Activated CD4-positive, alpha-beta T cell treated with anti-CD3 and anti-CD28 coated beads, Interleukin-2, Interleukin-6, amounts not matched to agents 100 ng/mL and 50 ng/mL, durations not matched to agents 16 hours and 8 hours (primary cell): Measurements from ENCODE around the gene CLDN18.

Source experiments
- DNase-seq: peaks from one replicate; pipeline ENCODE4 v3.0.0-alpha.2; 2020

The CLDN18 gene

DNA sequence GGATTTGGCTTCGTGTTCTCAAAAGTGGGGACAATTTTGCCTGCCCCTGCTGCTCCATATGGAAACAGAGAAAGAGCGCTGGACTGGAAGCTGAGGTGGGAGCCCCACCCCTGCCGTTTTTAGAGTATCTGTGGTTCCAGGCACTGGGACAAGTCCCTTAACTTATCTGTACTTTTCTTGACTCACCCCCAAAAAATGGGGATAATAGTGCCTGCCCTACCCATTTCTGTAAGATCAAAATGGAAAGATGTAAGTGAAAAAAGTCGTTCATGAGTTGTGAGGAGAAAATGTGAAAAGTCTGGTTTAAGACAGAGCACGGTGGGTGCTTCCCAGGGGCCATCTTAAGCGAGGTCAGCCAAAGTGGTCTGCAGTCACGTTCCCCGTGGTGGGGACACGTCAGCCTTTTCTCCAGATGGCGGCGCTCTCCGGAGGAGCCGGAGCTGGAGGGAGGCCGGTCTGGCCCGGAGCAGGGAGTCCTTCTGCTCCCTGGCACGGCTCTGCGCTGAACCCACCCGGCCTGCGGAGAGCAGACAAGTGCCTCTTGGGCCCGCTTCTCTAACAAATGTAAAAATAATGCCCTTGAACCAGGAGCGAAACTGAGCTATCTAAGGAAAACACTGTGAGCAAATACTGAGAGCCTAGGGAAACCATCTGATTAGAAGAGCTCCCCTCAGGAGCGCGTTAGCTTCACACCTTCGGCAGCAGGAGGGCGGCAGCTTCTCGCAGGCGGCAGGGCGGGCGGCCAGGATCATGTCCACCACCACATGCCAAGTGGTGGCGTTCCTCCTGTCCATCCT, at the start of gene CLDN18:
CLDN18 (plus strand) TSS at position 690 of the 797 bp plus-strand sequence; CDS start at position 751, 61 bp downstream.
- DNase-seq, result no peak

GRCh38 chr3:137962251-137962650, 47.7 kb upstream of the CLDN18 start:
- no peak for DNase-seq

DNA sequence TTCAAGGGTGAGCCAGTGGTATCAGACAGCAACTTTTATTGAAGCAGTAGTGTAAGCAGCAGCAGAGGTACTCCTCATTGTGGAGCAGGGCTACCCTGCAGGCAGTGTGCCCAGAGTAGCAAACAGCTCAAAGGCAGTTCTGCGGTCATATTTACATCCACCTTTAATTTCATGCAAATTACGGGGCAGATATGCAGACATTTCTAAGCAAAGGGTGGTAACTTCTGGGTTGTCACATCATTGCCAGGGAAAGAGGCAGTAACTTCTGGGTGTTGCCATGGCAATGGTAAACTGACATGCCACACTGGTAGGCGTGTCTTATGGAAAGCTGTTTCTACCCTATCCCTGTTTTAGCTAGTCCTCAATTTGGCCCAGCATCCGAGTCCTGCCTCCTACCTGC, 46.5 kb upstream of the CLDN18 start:
- DNase-seq, result no peak

DNA sequence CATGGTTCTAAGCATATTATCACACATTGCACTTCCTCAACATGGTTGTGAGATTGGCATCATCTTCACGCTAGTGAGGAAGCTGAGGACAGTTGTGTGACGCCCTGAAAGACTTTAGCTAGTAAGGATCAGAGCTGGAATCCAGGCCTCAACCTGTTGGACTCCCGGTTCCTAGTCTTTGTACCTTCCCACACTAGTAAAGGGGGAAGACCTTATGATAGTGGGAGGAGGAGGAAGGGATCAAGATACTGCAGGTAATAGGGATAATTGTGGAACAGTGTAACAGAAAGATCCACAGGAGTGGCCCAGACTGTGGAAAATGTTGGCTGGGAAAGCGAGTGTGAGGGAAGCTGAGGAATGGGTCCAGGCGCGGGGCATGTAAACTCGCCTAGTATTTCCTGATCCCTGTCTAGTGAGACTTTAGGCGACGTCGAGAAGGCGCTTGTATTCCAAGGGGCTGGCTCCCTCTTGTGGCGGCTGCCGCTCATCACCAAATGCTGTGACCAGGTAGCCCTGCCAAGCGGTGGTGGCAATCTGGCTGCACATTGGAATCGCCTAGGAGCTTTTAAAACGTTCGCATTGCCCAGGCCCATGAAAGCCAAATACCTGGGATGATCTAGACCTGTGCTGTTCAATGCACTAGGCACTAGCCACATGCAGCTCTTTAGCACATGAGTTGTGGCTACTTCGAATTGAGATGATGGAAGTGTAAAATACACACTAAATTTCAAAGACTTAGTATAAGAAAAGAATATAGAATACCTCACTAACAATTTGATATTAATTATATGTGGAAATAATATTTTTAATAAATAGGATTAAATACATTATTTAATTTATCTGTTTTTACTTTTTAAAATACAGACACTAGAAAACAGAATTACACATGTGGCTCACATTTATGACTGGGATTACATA, 38.8 kb upstream of the CLDN18 start:
- DNase-seq, result peak; percentile 67

DNA sequence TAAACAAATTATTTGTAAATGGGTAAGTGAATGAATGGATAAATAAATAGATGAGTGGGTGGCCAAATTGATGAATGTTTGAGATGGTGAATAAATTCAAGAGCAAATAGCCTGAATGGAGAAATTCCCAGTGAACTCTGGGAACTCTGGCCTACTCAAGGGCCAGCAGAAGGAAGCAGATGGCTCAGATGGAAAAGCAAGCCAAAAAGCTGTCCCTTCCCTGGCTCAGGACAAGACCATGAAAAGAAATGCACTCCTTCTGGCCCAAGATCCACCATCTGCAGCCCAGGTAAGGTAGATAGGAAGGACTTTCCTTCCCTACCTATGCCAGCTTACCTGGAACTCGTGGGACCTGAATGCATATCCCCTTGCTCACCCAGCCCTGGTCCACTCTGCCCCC, 37.6 kb upstream of the CLDN18 start:
- no peak for DNase-seq

DNA sequence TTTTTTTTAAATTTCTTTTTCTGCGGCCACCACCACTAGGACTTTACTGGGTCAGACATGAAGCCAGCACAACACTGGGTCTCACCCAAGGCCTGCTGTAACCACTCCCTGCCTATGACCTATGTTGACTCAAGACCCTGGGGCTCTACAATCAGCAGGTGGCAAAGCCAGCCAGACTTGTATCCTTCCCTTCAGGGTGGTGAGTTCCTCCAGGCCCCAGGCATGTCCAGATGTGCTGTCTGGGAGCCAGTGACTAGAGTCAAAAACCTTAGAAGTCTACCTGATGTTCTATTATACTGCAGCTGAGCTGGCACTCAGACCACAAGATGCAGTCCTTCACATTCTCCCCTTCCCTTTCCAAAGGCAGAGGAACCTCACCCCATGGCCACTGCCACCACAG, 31.6 kb upstream of the CLDN18 start:
- no peak for DNase-seq

- no peak for DNase-seq
Observed at GRCh38 chr3:137987723-137988122, 22.2 kb upstream of the CLDN18 start.

- DNase-seq, result peak; percentile 46
Observed at GRCh38 chr3:137988152-137988551, 21.8 kb upstream of the CLDN18 start.

GRCh38 chr3:137988982-137989381, 21.0 kb upstream of the CLDN18 start:
- DNase-seq, result peak; percentile 1

- no peak for DNase-seq
Observed at GRCh38 chr3:137990427-137990826, 19.5 kb upstream of the CLDN18 start.

- no peak for DNase-seq
Observed at GRCh38 chr3:137992592-137992991, 17.4 kb upstream of the CLDN18 start.

DNA sequence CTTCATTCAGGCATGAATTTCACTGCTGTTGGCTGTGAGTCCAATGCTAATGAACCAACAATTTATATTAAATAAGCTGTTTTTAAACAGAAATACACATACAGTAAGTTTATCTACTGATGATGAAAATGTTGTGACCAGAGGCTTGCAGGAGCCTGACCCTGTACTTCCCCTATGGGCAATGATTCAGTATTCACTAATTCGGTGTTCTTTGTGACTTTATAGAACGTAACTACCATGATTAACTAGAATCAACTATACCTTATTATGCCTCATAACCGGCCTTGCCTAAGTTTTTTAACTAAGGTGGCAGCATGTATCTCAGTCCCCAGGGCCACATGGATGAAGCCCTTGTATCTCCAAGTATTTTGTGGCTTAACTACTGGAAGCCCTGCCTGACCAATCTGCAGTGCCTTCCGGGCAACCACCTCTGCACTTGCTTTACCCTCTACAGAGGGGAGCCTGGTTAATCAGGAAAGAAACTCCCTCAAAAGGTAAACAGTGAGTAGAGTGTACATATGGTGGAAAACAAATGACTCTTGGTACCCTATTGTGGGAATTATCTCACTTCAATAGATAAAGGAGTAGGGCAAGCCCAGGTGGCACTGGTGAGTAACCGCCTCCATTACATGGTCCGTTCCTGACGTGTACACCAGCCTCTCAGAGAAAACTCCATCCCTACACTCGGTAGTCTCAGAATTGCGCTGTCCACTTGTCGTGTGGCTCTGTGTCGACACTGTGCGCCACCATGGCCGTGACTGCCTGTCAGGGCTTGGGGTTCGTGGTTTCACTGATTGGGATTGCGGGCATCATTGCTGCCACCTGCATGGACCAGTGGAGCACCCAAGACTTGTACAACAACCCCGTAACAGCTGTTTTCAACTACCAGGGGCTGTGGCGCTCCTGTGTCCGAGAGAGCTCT, 11.6 kb upstream of the CLDN18 start:
- DNase-seq, result no peak

DNA sequence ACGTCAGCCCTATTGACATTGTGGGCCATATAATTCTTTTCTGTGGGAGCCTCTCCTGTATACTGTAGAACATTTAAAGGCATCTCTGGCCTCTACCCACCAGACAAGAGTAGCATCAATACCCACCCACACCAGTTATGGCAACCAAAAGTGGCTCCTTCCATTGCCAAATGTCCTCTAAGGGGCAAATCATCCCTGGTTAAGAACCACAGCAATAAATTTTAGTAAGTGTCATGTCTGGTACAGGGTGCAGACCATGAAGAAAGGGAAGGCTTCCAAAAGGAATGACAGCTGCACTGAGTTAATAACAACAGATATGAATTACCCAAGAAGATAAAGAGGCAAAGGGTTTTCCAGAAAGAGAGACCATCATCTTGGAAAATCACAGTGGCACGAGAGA, 6.9 kb upstream of the CLDN18 start:
- DNase-seq, result no peak

DNA sequence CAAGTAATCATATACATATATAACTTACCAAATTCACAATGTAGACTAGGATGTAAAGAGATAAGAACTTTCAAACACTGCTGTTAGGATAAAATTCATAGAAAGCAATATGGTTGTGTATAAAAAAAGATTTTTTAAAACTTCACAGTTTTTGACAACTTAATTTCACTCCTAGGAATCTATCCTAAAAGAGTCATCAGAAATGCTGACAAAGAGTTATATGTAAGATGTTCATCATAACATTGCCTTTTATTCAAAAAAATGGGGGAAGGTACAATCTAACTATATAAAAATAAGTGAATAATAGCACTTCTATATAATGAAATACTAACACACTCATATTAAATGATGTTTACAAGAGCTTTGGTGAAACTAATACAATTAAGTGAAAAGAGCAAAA, 4.3 kb upstream of the CLDN18 start:
- DNase-seq, result no peak

GRCh38 chr3:138007898-138008297, 2.1 kb upstream of the CLDN18 start:
- no peak for DNase-seq

DNA sequence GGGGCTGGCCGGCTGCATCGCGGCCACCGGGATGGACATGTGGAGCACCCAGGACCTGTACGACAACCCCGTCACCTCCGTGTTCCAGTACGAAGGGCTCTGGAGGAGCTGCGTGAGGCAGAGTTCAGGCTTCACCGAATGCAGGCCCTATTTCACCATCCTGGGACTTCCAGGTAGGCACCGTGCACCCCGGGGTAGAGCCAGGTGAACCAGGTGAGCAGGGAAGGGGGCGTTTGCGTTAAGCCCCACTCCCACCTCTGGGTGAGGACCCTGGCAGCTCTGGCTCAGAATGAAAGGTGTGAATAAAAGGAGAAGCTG, 267 bp downstream of the CLDN18 start:
- no peak for DNase-seq

DNA sequence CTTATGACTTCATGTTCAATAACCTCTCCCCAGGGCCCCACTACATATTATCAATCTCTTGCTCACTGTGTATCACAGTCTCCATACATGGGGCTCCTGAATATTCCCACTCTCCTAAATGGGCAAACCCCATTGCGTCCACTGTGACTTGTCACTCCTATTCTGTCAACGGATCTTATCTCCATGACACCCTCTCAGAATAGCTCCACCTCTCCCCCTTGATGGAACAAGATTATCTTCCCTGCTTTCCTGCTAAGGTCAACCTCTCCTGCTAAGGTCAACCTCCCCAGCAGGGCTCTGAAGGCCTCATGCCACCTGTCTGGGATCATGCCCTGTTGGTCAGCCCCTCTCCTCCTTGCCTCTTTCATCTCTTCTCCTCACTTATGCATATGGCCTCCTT, 1.8 kb downstream of the CLDN18 start:
- no peak for DNase-seq

DNA sequence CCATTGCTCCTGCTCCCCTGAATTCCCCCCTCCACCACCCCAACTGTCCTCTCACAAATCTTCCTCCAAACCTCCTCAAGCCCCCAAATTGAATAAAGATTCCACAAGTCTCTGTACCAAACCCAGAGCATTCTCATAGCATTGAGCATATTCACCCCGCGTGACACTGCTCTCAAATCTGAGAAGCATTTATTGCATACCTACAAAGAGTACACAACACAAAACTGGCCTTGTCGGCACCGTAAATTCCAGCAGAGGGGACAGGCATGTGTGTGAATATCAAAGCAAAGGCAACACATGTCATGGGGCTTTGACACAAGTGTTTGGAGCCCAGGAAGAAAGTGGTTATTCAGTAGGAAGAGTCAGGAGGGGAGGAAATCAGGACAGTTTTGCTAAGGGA, 2.6 kb downstream of the CLDN18 start:
- DNase-seq, result no peak

DNA sequence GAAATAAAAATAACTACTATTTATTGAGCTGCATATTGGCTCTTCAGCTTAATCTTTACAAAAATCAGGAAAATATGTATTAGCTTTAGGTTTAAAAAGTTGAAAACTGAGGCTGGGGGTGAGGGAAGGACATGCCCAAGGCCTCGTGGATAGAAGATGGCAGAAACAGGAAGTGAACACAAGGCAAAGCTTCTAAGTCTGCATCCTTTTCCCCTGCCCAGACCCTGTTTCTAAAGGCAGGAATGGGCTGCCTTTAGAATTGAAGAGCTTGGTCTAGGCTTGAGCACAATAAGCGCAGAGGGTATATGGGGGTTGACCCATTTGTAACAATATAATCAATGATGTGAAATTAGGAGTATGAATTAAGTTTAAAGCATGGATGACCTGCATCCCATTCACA, 6.1 kb downstream of the CLDN18 start:
- no peak for DNase-seq

DNA sequence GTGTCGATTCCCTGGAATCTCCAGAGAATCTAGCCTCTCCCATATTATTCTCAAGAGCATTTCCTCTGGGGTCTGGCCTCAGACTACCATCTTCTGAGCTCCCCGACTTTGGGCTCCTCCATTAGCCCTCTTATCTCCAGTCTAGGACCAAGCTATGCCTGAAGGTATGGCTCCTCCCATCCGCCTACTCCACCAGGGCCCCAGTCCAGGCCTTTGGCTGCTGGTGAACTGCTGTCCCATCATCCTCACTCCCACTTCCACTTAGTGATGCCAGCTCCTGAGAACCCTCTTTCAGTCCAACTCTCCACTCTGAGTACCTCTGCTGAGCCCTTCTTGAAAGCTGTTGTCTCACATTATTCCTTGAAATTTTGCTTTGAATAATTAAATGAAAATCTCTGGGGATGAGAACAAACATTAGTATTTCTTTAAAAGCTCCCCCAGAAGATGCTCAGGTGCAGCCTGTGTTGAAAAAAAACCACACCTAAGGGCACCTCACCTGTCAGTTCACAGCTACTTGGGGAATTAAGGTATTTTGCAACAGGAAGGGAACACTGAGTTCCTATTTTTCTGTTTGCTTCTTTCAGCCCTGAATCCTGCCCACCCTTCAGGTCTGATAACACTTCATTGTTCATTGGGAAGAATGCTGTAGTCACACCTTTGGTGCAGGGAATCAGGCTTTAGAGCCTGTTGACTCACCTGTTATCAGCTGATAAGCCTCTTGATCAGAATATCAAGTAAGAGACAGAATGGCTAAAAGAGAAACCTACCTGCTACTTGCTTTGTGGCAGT, 9.5 kb downstream of the CLDN18 start:
- no peak for DNase-seq

GRCh38 chr3:138023754-138024153, 13.8 kb downstream of the CLDN18 start:
- peak; percentile 4 for DNase-seq

DNA sequence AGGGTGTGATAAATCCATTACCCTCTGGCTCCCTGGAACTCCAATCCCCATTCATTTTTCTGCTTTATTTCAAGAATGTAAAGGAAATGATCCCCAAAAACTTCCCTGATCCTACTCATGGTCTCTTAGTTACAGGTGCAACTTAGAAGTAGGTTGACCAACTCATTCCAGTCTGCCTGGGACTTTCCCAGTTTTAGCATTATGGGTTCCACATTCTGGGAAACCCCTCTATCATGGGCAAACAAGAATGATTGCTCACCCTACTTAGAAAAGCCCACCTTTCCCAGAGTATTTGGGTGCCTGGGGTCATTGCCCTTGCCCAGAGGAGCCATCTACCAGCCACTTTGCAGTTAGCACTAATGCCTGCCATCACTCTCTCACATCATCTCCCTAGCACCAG, 15.6 kb downstream of the CLDN18 start:
- DNase-seq, result no peak
